DND-41 (cell line): ENCODE data around the gene PSMD2.

Experiments
- ATAC-seq: fragments of 200-7000 bp; cut with Tn5 transposase; 3 replicates; pipeline ENCODE4 v1.9.1; 2021; ENCODE audit warnings: low read depth; ENCODE audit not compliant: insufficient read depth
- DNase-seq: peaks from one replicate; pipeline ENCODE4 v3.0.0-alpha.2; 2020
- H2AFZ ChIP-seq: 2 replicates; pipeline ENCODE4 v1.6.0; 2012; ENCODE audit warnings: low read depth, low read length
- H3K27ac ChIP-seq: 2 replicates; pipeline ENCODE4 v1.5.1; 2012; ENCODE audit warnings: low read length, inconsistent platforms
- H3K27me3 ChIP-seq: fragments of 200-600 bp; sonication (generic); 2 replicates; pipeline ENCODE4 v1.6.0; 2012; ENCODE audit warnings: low read length, mild to moderate bottlenecking, inconsistent platforms; ENCODE audit not compliant: insufficient read depth, poor library complexity
- H3K36me3 ChIP-seq: 2 replicates; pipeline ENCODE4 v1.5.1; 2012; ENCODE audit warnings: low read length, inconsistent platforms; ENCODE audit not compliant: insufficient read depth
- H3K4me1 ChIP-seq: 2 replicates; pipeline ENCODE4 v1.5.1; 2012; ENCODE audit warnings: mild to moderate bottlenecking, low read length; ENCODE audit not compliant: insufficient read depth
- H3K4me2 ChIP-seq: 2 replicates; pipeline ENCODE4 v1.6.0; 2012; ENCODE audit warnings: mild to moderate bottlenecking, moderate library complexity, low read length, inconsistent platforms; ENCODE audit not compliant: insufficient read depth
- H3K4me3 ChIP-seq, 2 experiments: fragments of 200-600 bp in 1 of 2; shearing (Covaris generic) in 1 of 2; 2 replicates each; pipeline ENCODE4 v1.5.1; 2012 to 2016; ENCODE audit warnings: inconsistent platforms in 2 of 2, low read length in 2 of 2, mild to moderate bottlenecking in 2 of 2, low read depth in 1 of 2, moderate library complexity in 1 of 2
- H3K79me2 ChIP-seq: 2 replicates; pipeline ENCODE4 v1.6.0; 2012; ENCODE audit warnings: low read length, inconsistent platforms; ENCODE audit not compliant: insufficient read depth
- H3K9ac ChIP-seq: 2 replicates; pipeline ENCODE4 v1.6.0; 2012; ENCODE audit warnings: low read depth, mild to moderate bottlenecking, inconsistent platforms, low read length, moderate library complexity
- H3K9me3 ChIP-seq: 2 replicates; pipeline ENCODE4 v1.5.1; 2012; ENCODE audit warnings: low read length, moderate library complexity, mild to moderate bottlenecking, inconsistent platforms; ENCODE audit not compliant: insufficient read depth, severe bottlenecking
- H4K20me1 ChIP-seq: 2 replicates; pipeline ENCODE4 v1.6.0; 2012; ENCODE audit warnings: low read length; ENCODE audit not compliant: insufficient read depth
- EZH2 ChIP-seq: IDR thresholded peaks from 3 replicates; pipeline ENCODE4 v1.6.1; 2012; ENCODE audit warnings: borderline replicate concordance, low read depth, mild to moderate bottlenecking, moderate library complexity, low read length, inconsistent platforms; ENCODE audit not compliant: severe bottlenecking
- TF ChIP-seq, protein P1 (sequence below): IDR thresholded peaks from 2 replicates; pipeline ENCODE4 v1.5.1; 2012; ENCODE audit warnings: borderline replicate concordance, low read length, moderate library complexity, mild to moderate bottlenecking; ENCODE audit not compliant: poor library complexity, severe bottlenecking; ENCODE audit errors: extremely low read depth

Gene PSMD2

DNA sequence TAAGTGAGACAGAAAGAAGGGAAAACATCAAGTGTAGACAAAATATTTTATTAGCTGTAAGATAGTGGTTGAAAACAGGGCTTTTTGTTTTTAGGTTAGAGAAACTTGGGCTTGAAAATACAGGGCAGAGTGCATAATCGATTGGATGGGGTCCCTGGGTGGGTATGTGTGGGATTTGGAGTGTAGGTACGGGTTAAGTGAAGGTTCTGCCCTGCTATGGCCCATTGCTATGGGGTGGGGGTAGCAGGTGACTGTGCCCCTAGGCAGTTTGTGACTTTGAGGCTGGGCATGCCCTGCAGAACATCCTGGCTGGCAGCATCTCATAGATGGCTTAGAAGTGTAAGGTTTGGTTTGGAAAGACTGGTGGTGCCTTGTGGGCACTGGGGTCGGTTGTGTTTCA is 34.7 kb downstream of the PSMD2 start:
- ATAC-seq = no peak
- no peak for TF ChIP-seq EZH2
- TF ChIP-seq, protein P1, sequence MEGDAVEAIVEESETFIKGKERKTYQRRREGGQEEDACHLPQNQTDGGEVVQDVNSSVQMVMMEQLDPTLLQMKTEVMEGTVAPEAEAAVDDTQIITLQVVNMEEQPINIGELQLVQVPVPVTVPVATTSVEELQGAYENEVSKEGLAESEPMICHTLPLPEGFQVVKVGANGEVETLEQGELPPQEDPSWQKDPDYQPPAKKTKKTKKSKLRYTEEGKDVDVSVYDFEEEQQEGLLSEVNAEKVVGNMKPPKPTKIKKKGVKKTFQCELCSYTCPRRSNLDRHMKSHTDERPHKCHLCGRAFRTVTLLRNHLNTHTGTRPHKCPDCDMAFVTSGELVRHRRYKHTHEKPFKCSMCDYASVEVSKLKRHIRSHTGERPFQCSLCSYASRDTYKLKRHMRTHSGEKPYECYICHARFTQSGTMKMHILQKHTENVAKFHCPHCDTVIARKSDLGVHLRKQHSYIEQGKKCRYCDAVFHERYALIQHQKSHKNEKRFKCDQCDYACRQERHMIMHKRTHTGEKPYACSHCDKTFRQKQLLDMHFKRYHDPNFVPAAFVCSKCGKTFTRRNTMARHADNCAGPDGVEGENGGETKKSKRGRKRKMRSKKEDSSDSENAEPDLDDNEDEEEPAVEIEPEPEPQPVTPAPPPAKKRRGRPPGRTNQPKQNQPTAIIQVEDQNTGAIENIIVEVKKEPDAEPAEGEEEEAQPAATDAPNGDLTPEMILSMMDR = no peak
- no peaks in the 10 kb centered on the region for H3K27me3 ChIP-seq
- H3K4me3 ChIP-seq = no peak overlapping the region
- H3K9ac ChIP-seq = no peak overlapping the region
- H3K79me2 ChIP-seq = peaks cover 16% of the 10 kb centered on the region
- peaks cover 65% of the 10 kb centered on the region for H3K36me3 ChIP-seq
- no peaks in the 10 kb centered on the region for H3K9me3 ChIP-seq
- H3K4me1 ChIP-seq = peaks cover 16% of the 10 kb centered on the region
- H3K27ac ChIP-seq = no peak overlapping the region
- H3K4me2 ChIP-seq = no peak overlapping the region
- no peak for DNase-seq
- no peak overlapping the region for H2AFZ ChIP-seq
- peaks cover 60% of the 10 kb centered on the region for H4K20me1 ChIP-seq

DNA sequence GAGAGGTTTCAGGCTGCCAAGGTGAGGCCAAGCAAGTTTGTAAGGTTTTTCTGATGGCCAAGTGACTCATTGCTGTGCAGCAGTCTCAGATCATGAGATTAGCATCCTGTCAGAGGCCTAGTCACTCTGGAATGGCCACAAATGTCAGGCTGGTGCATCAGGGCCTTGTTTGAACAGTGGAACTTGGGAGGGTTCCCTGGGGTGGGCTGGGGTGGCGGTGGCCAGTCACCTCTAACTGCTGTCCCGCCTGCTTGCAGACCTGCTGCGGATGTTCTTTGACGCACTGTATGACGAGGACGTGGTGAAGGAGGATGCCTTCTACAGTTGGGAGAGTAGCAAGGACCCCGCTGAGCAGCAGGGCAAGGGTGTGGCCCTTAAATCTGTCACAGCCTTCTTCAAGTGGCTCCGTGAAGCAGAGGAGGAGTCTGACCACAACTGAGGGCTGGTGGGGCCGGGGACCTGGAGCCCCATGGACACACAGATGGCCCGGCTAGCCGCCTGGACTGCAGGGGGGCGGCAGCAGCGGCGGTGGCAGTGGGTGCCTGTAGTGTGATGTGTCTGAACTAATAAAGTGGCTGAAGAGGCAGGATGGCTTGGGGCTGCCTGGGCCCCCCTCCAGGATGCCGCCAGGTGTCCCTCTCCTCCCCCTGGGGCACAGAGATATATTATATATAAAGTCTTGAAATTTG is 35.6 kb downstream of the PSMD2 start:
- no peak for DNase-seq
- Histone ChIP-seq H3K79me2 (peaks cover 13% of the 10 kb centered on the region), H3K27ac (no peak overlapping the region), H3K9me3 (no peaks in the 10 kb centered on the region), H3K4me2 (no peak overlapping the region), H3K9ac (no peak overlapping the region), H3K36me3 (peaks cover 56% of the 10 kb centered on the region), H4K20me1 (peaks cover 57% of the 10 kb centered on the region), H3K4me3 (no peak overlapping the region), H2AFZ (no peak overlapping the region), H3K27me3 (no peaks in the 10 kb centered on the region), H3K4me1 (peaks cover 16% of the 10 kb centered on the region)
- 0 out of 3 replicates have a peak, but pooled peaks have one; percentile 2 for ATAC-seq
- TF ChIP-seq, protein P1 = no peak
- TF ChIP-seq EZH2 = no peak

DNA sequence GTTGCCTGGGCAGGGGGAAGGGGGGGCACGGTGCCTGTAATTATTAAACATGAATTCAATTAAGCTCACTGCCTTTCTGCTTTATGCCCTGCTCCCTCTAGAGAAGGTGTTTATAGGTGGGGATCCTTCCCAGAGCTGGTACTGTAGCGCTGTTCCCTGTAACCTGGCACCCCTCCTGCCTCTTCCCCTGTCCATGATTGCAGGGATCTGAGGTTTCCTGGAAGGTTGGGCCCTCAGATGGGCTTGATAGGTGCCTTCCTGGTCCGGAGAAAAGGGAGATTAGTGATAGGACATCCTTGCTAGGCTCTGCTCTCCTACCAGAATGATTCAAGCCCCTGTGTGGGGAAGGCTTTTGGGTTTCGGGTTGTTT is 36.2 kb downstream of the PSMD2 start:
- DNase-seq (no peak), ATAC-seq (peak; percentile 22)
- Histone ChIP-seq H2AFZ (no peak overlapping the region; the same call in 1 of the 2 replicates), H3K4me1 (peaks cover 16% of the 10 kb centered on the region), H3K9ac (peak overlapping the region; percentile 50; the same call in 1 of the 2 replicates), H3K79me2 (peaks cover 13% of the 10 kb centered on the region), H4K20me1 (peaks cover 57% of the 10 kb centered on the region), H3K36me3 (peaks cover 50% of the 10 kb centered on the region), H3K4me3 (peak overlapping the region in 1 of 2 experiments; percentile 56; a peak in 2 of 4 replicates), H3K4me2 (peak overlapping the region; percentile 68), H3K9me3 (no peaks in the 10 kb centered on the region), H3K27me3 (no peaks in the 10 kb centered on the region), H3K27ac (no peak overlapping the region; the same call in 1 of the 2 replicates)
- TF ChIP-seq EZH2 = no peak
- TF ChIP-seq, protein P1 = no peak
